A673 (cell line): ENCODE results near the gene BACH2. TPM values are rescaled to one million over a fixed set of nuclear protein-coding genes. Genes with fewer than 3 reads are reported as not detected.
A peak's percentile ranks its signal among the peaks of the same experiment; 100 is the strongest.

Source experiments
- BruUV-seq: library from RNA; stranded (reverse); fragments of 400-500 nt; replicated peaks from 2 replicates; lab custom pipeline; 2021; lab: Mats Ljungman, UMichigan
- CTCF ChIA-PET: fragments of 300-600 bp; sonication (Branson Sonifier 250); formaldehyde crosslinking; loops from one replicate; lab custom pipeline; 2022; ENCODE audit warnings: antibody characterized with exemption; lab: Charles Lee
- POLR2A ChIA-PET: fragments of 300-600 bp; sonication (Branson Sonifier 250); formaldehyde crosslinking; loops from one replicate; lab custom pipeline; 2022; ENCODE audit warnings: antibody characterized with exemption; ENCODE audit not compliant: low non-redundant PET; lab: Charles Lee
- DNase-seq: peaks from one replicate; pipeline ENCODE4 v3.0.0-alpha.2; 2015; ENCODE audit warnings: low spot score
- H3K27ac ChIP-seq: fragments of 200-600 bp; sonication (generic); 2 replicates; pipeline ENCODE4 v1.5.1; 2016; ENCODE audit warnings: mixed run types, low read depth, mild to moderate bottlenecking, mixed read lengths, antibody characterized with exemption, low read length; ENCODE audit not compliant: poor library complexity, severe bottlenecking
- H3K27me3 ChIP-seq: fragments of 200-600 bp; sonication (generic); replicated peaks from 2 replicates; pipeline ENCODE4 v1.6.1; 2017; ENCODE audit warnings: mixed run types, low read depth, mild to moderate bottlenecking, mixed read lengths, antibody characterized with exemption, low read length; ENCODE audit not compliant: insufficient read depth, poor library complexity
- H3K36me3 ChIP-seq: fragments of 200-600 bp; sonication (generic); 2 replicates; pipeline ENCODE4 v1.6.1; 2016; ENCODE audit warnings: mixed run types, mild to moderate bottlenecking, mixed read lengths, antibody characterized with exemption, low read length; ENCODE audit not compliant: insufficient read depth, poor library complexity, severe bottlenecking
- H3K4me1 ChIP-seq: fragments of 200-600 bp; sonication (generic); 2 replicates; pipeline ENCODE4 v1.6.1; 2017; ENCODE audit warnings: mixed run types, mild to moderate bottlenecking, mixed read lengths, antibody characterized with exemption, low read length; ENCODE audit not compliant: insufficient read depth, poor library complexity, severe bottlenecking
- H3K4me3 ChIP-seq: fragments of 200-600 bp; sonication (generic); 2 replicates; pipeline ENCODE4 v1.5.1; 2016; ENCODE audit warnings: low read depth, mixed run types, mild to moderate bottlenecking, mixed read lengths, low read length; ENCODE audit not compliant: poor library complexity, severe bottlenecking
- H3K9me3 ChIP-seq: fragments of 200-600 bp; sonication (generic); 2 replicates; pipeline ENCODE4 v1.6.1; 2016; ENCODE audit warnings: mixed run types, low read depth, mild to moderate bottlenecking, mixed read lengths, antibody characterized with exemption, low read length; ENCODE audit not compliant: poor library complexity, severe bottlenecking
- CTCF ChIP-seq: fragments of 300-800, 200-600 bp; sonication (generic); conservative IDR thresholded peaks from 2 replicates; pipeline ENCODE4 v1.5.1; 2017; ENCODE audit warnings: low read depth, mild to moderate bottlenecking, antibody characterized with exemption, low read length, moderate library complexity, mixed read lengths
- EZH2 ChIP-seq: fragments of 200-600 bp; sonication (generic); IDR thresholded peaks from 2 replicates; pipeline ENCODE4 v1.6.1; 2017; ENCODE audit warnings: borderline replicate concordance, low read depth, mild to moderate bottlenecking, mixed read lengths, antibody characterized with exemption, low read length; ENCODE audit not compliant: poor library complexity, severe bottlenecking
- intact Hi-C: fragments of 100-400 bp; cut with micrococcal nuclease; formaldehyde crosslinking; loops from one replicate; pipeline ENCODE4 v1.10.0; 2022; ENCODE audit not compliant: unreplicated experiment
- total RNA-seq: library from RNA; stranded (reverse); gene quantifications from 2 replicates; pipeline ENCODE4 v1.2.3, GENCODE V29; 2021

The BACH2 gene
- total RNA-seq, 1 experiment from 2014 or later = 0.37 TPM

- CTCF ChIA-PET = no interaction called here
Measured at GRCh38 chr6:90025523-90026061, 271.1 kb downstream of the BACH2 start.

DNA sequence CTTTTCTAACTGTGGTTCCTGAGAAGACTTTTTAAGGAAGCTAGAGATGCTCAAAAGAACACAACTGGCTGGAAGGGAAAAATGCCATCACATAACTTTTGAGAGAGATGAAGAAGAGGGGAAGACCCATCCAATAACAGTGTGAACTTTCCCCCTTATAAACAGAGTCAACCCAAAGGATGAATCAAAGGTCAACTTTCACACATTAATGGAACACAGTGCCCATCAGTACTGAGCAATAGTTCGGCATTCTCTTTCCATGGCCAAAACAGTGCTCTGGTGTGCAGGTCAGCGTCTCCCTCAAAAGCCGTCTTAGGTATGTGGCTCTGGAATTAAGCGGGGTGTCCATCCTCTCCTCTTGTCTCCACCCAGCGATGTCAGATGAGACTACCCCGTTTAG lies 272.0 kb downstream of the BACH2 start:
- no peak overlapping the region for H3K27ac ChIP-seq
- TF ChIP-seq CTCF = no peak
- TF ChIP-seq EZH2 = no peak

More at GRCh38 chr6:90025523-90026061, 271.1 kb downstream of the BACH2 start:
- POLR2A ChIA-PET = no interaction called here
- Histone ChIP-seq H3K4me3 (no peak overlapping the region), H3K4me1 (peaks cover 11% of the 10 kb centered on the region), H3K9me3 (no peaks in the 10 kb centered on the region), H3K27ac (no peak overlapping the region), H3K27me3 (no peaks in the 10 kb centered on the region), H3K36me3 (no peaks in the 10 kb centered on the region)
- peak; percentile 91 for DNase-seq
- intact Hi-C loops = no loop called here
- TF ChIP-seq CTCF (no peak), EZH2 (no peak)
- no TSS peak for BruUV-seq

GRCh38 chr6:90021711-90022110 lies 274.9 kb downstream of the BACH2 start:
- Histone ChIP-seq H3K4me3 (no peak overlapping the region), H3K4me1 (peaks cover 11% of the 10 kb centered on the region), H3K27me3 (no peaks in the 10 kb centered on the region), H3K27ac (no peak overlapping the region), H3K9me3 (no peaks in the 10 kb centered on the region), H3K36me3 (no peaks in the 10 kb centered on the region)
- ChIA-PET CTCF (no interaction called here), POLR2A (no interaction called here)
- DNase-seq = no peak
- TF ChIP-seq CTCF (no peak), EZH2 (no peak)
- intact Hi-C loops = no loop called here
- no TSS peak for BruUV-seq

More for the DNA sequence above, 272.0 kb downstream of the BACH2 start:
- intact Hi-C loops = no loop called here
- DNase-seq = no peak
- BruUV-seq = no TSS peak
- Histone ChIP-seq H3K4me3 (no peak overlapping the region), H3K27me3 (no peaks in the 10 kb centered on the region), H3K4me1 (peaks cover 11% of the 10 kb centered on the region), H3K9me3 (no peaks in the 10 kb centered on the region), H3K36me3 (no peaks in the 10 kb centered on the region)
- ChIA-PET CTCF (no interaction called here), POLR2A (interaction anchor here (0.6 kb wide), 1 partner anchor 45 kb away, joined by 3 read pairs; no protein-coding TSS in a partner anchor)
